Kidney epithelial cell (primary cell): ENCODE data around the gene AGBL4. TPM values are rescaled to one million over a fixed set of nuclear protein-coding genes. Genes with fewer than 3 reads are reported as not detected.

Source experiments
- DNase-seq: peaks from one replicate; pipeline ENCODE4 v3.0.0-alpha.2; 2010; ENCODE audit warnings: low read depth
- H3K27me3 ChIP-seq: 2 replicates; pipeline ENCODE4 v1.6.0; 2011; ENCODE audit warnings: low read length; ENCODE audit not compliant: control insufficient read depth, insufficient read depth
- H3K36me3 ChIP-seq: 2 replicates; pipeline ENCODE4 v1.5.1; 2011; ENCODE audit warnings: low read length; ENCODE audit not compliant: control insufficient read depth, insufficient read depth
- H3K4me3 ChIP-seq: 2 replicates; pipeline ENCODE4 v1.5.1; 2011; ENCODE audit warnings: low read depth, mild to moderate bottlenecking, control low read depth, low read length
- CTCF ChIP-seq: IDR thresholded peaks from 2 replicates; pipeline ENCODE4 v1.5.1; 2011; ENCODE audit warnings: mild to moderate bottlenecking, moderate library complexity, low read length, control low read depth, inconsistent platforms; ENCODE audit not compliant: insufficient read depth, poor library complexity, severe bottlenecking
- total RNA-seq: library from RNA; depleted of rRNA; stranded (reverse); fragments of >200 nt; gene quantifications from 2 replicates; pipeline ENCODE4 v1.2.3, GENCODE V29; 2015

The AGBL4 gene
- total RNA-seq, 1 donor from 2014 or later = not detected

GRCh38 chr1:48744032-48744431, 1279.7 kb downstream of the AGBL4 start:
- DNase-seq = no peak
- Histone ChIP-seq H3K36me3 (no peaks in the 10 kb centered on the region), H3K27me3 (no peaks in the 10 kb centered on the region), H3K4me3 (no peak overlapping the region)
- TF ChIP-seq CTCF = no peak

- Histone ChIP-seq H3K27me3 (no peaks in the 10 kb centered on the region), H3K36me3 (no peaks in the 10 kb centered on the region), H3K4me3 (no peak overlapping the region)
- TF ChIP-seq CTCF = no peak
- no peak for DNase-seq
Observed at GRCh38 chr1:48743480-48743879, 1280.3 kb downstream of the AGBL4 start.

GRCh38 chr1:48741380-48741779, 1282.4 kb downstream of the AGBL4 start:
- no peak for TF ChIP-seq CTCF

GRCh38 chr1:48740621-48741020, 1283.1 kb downstream of the AGBL4 start:
- no peak for DNase-seq
- H3K27me3 ChIP-seq = no peaks in the 10 kb centered on the region
- H3K4me3 ChIP-seq = no peak overlapping the region
- no peak for TF ChIP-seq CTCF
- H3K36me3 ChIP-seq = no peaks in the 10 kb centered on the region

More at GRCh38 chr1:48741380-48741779, 1282.4 kb downstream of the AGBL4 start:
- Histone ChIP-seq H3K36me3 (no peaks in the 10 kb centered on the region), H3K27me3 (no peaks in the 10 kb centered on the region), H3K4me3 (no peak overlapping the region)
- no peak for DNase-seq

GRCh38 chr1:48739091-48739490, 1284.7 kb downstream of the AGBL4 start:
- H3K36me3 ChIP-seq = no peaks in the 10 kb centered on the region
- TF ChIP-seq CTCF = no peak
- no peak overlapping the region for H3K4me3 ChIP-seq
- no peak for DNase-seq
- H3K27me3 ChIP-seq = no peaks in the 10 kb centered on the region

GRCh38 chr1:48738356-48738755, 1285.4 kb downstream of the AGBL4 start:
- no peak for DNase-seq
- Histone ChIP-seq H3K27me3 (no peaks in the 10 kb centered on the region), H3K4me3 (no peak overlapping the region), H3K36me3 (no peaks in the 10 kb centered on the region)
- TF ChIP-seq CTCF = no peak
